Activated naive CD8-positive, alpha-beta T cell treated with anti-CD3 and anti-CD28 coated beads for 36 hours (primary cell): ENCODE results near the gene CIAO3. TPM values are rescaled to one million over a fixed set of nuclear protein-coding genes. Genes with fewer than 3 reads are reported as not detected.
"Not testable (repeated sequence)": the region's sequence is repeated elsewhere in the genome, so short reads cannot be mapped to it uniquely, and the experiment has no call there.

Experiments used
- DNase-seq: peaks from one replicate; pipeline ENCODE4 v3.0.0; 2021
- H3K27ac Mint-ChIP-seq: one replicate; pipeline ENCODE4 v1.8.0; 2022; ENCODE audit warnings: mild to moderate bottlenecking, moderate library complexity, mixed read lengths
- H3K27me3 Mint-ChIP-seq: one replicate; pipeline ENCODE4 v1.8.0; 2022; ENCODE audit warnings: mild to moderate bottlenecking, mixed read lengths
- H3K36me3 Mint-ChIP-seq: one replicate; pipeline ENCODE4 v1.8.0; 2021; ENCODE audit warnings: mild to moderate bottlenecking, mixed read lengths
- H3K4me1 Mint-ChIP-seq: one replicate; pipeline ENCODE4 v1.8.0; 2021; ENCODE audit warnings: mixed read lengths
- H3K4me3 Mint-ChIP-seq: one replicate; pipeline ENCODE4 v1.8.0; 2022; ENCODE audit warnings: mild to moderate bottlenecking, moderate library complexity, mixed read lengths
- H3K9me3 Mint-ChIP-seq: one replicate; pipeline ENCODE4 v1.8.0; 2022; ENCODE audit warnings: mixed read lengths
- total RNA-seq, 2 experiments: library from RNA; stranded (reverse); gene quantifications; one replicate each; pipeline ENCODE4 v1.2.3, GENCODE V29; 2021

The CIAO3 gene
- total RNA-seq, 2 experiments from 2014 or later, result 18.3 to 19.8 TPM

GRCh38 chr16:780296-780695 is 39.5 kb upstream of the CIAO3 start:
- H3K9me3 Mint-ChIP-seq, result no peaks in the 10 kb centered on the region
- no peak overlapping the region for H3K27ac Mint-ChIP-seq
- peaks cover 17% of the 10 kb centered on the region for H3K27me3 Mint-ChIP-seq
- H3K4me3 Mint-ChIP-seq, result no peak overlapping the region
- peaks cover 2% of the 10 kb centered on the region for H3K4me1 Mint-ChIP-seq
- H3K36me3 Mint-ChIP-seq, result no peaks in the 10 kb centered on the region
- no peak for DNase-seq

GRCh38 chr16:779561-779960 is 38.8 kb upstream of the CIAO3 start:
- no peaks in the 10 kb centered on the region for H3K36me3 Mint-ChIP-seq
- H3K4me3 Mint-ChIP-seq, result no peak overlapping the region
- DNase-seq, result no peak
- H3K9me3 Mint-ChIP-seq, result no peaks in the 10 kb centered on the region
- peaks cover 17% of the 10 kb centered on the region for H3K27me3 Mint-ChIP-seq
- no peak overlapping the region for H3K27ac Mint-ChIP-seq
- no peaks in the 10 kb centered on the region for H3K4me1 Mint-ChIP-seq

GRCh38 chr16:778909-779527 is 38.2 kb upstream of the CIAO3 start:
- no peak overlapping the region for H3K27ac Mint-ChIP-seq
- no peaks in the 10 kb centered on the region for H3K9me3 Mint-ChIP-seq
- no peaks in the 10 kb centered on the region for H3K36me3 Mint-ChIP-seq
- no peaks in the 10 kb centered on the region for H3K4me1 Mint-ChIP-seq
- DNase-seq, result no peak
- H3K27me3 Mint-ChIP-seq, result peaks cover 17% of the 10 kb centered on the region
- H3K4me3 Mint-ChIP-seq, result no peak overlapping the region

GRCh38 chr16:778447-778846 is 37.6 kb upstream of the CIAO3 start:
- H3K4me1 Mint-ChIP-seq, result no peaks in the 10 kb centered on the region
- no peak overlapping the region for H3K27ac Mint-ChIP-seq
- peaks cover 17% of the 10 kb centered on the region for H3K27me3 Mint-ChIP-seq
- no peak for DNase-seq
- no peaks in the 10 kb centered on the region for H3K9me3 Mint-ChIP-seq
- no peak overlapping the region for H3K4me3 Mint-ChIP-seq
- no peaks in the 10 kb centered on the region for H3K36me3 Mint-ChIP-seq

GRCh38 chr16:777826-778225 is 37.0 kb upstream of the CIAO3 start:
- H3K27ac Mint-ChIP-seq, result no peak overlapping the region

GRCh38 chr16:776824-777223 is 36.0 kb upstream of the CIAO3 start:
- Mint-ChIP-seq H3K27ac (no peak overlapping the region), H3K36me3 (no peaks in the 10 kb centered on the region), H3K27me3 (peaks cover 17% of the 10 kb centered on the region), H3K4me3 (no peak overlapping the region), H3K9me3 (no peaks in the 10 kb centered on the region), H3K4me1 (no peaks in the 10 kb centered on the region)
- DNase-seq, result no peak

More at GRCh38 chr16:777826-778225, 37.0 kb upstream of the CIAO3 start:
- Mint-ChIP-seq H3K9me3 (no peaks in the 10 kb centered on the region), H3K36me3 (no peaks in the 10 kb centered on the region), H3K4me1 (no peaks in the 10 kb centered on the region), H3K4me3 (no peak overlapping the region), H3K27me3 (peaks cover 17% of the 10 kb centered on the region)
- no peak for DNase-seq

- H3K27me3 Mint-ChIP-seq, result peaks cover 17% of the 10 kb centered on the region
- H3K9me3 Mint-ChIP-seq, H3K4me3 Mint-ChIP-seq, H3K4me1 Mint-ChIP-seq, DNase-seq, H3K36me3 Mint-ChIP-seq, H3K27ac Mint-ChIP-seq: not testable (repeated sequence)
These were observed 35.5 kb upstream of the CIAO3 start for GRCh38 chr16:776298-776697.

GRCh38 chr16:775236-775796 is 34.5 kb upstream of the CIAO3 start:
- H3K4me1 Mint-ChIP-seq, result no peaks in the 10 kb centered on the region
- no peak overlapping the region for H3K4me3 Mint-ChIP-seq
- no peak for DNase-seq
- H3K9me3 Mint-ChIP-seq, result no peaks in the 10 kb centered on the region
- H3K27ac Mint-ChIP-seq, result no peak overlapping the region
- H3K36me3 Mint-ChIP-seq, result no peaks in the 10 kb centered on the region
- peaks cover 14% of the 10 kb centered on the region for H3K27me3 Mint-ChIP-seq

GRCh38 chr16:774086-775001 is 33.5 kb upstream of the CIAO3 start:
- Mint-ChIP-seq H3K4me1 (no peaks in the 10 kb centered on the region), H3K27me3 (peaks cover 14% of the 10 kb centered on the region), H3K9me3 (no peaks in the 10 kb centered on the region), H3K27ac (no peak overlapping the region), H3K36me3 (no peaks in the 10 kb centered on the region), H3K4me3 (no peak overlapping the region)
- no peak for DNase-seq

- Mint-ChIP-seq H3K27me3 (peaks cover 12% of the 10 kb centered on the region), H3K27ac (no peak overlapping the region), H3K4me3 (no peak overlapping the region), H3K9me3 (no peaks in the 10 kb centered on the region), H3K36me3 (no peaks in the 10 kb centered on the region), H3K4me1 (no peaks in the 10 kb centered on the region)
- DNase-seq, result no peak
These were observed 32.2 kb upstream of the CIAO3 start for GRCh38 chr16:772959-773358.

- Mint-ChIP-seq H3K27me3 (no peaks in the 10 kb centered on the region), H3K4me3 (no peak overlapping the region), H3K4me1 (no peaks in the 10 kb centered on the region), H3K36me3 (no peaks in the 10 kb centered on the region), H3K27ac (no peak overlapping the region), H3K9me3 (no peaks in the 10 kb centered on the region)
- no peak for DNase-seq
These were observed 29.6 kb upstream of the CIAO3 start for GRCh38 chr16:770411-770810.

GRCh38 chr16:769934-770333 is 29.1 kb upstream of the CIAO3 start:
- Mint-ChIP-seq H3K27me3 (no peaks in the 10 kb centered on the region), H3K4me3 (no peak overlapping the region), H3K36me3 (no peaks in the 10 kb centered on the region), H3K27ac (no peak overlapping the region), H3K9me3 (no peaks in the 10 kb centered on the region), H3K4me1 (no peaks in the 10 kb centered on the region)
- DNase-seq, result no peak

GRCh38 chr16:769184-769784 is 28.5 kb upstream of the CIAO3 start:
- Mint-ChIP-seq H3K4me1 (no peaks in the 10 kb centered on the region), H3K27ac (no peak overlapping the region), H3K36me3 (no peaks in the 10 kb centered on the region), H3K4me3 (no peak overlapping the region), H3K27me3 (no peaks in the 10 kb centered on the region), H3K9me3 (no peaks in the 10 kb centered on the region)
- DNase-seq, result no peak

- no peak overlapping the region for H3K4me3 Mint-ChIP-seq
- H3K9me3 Mint-ChIP-seq, result no peaks in the 10 kb centered on the region
- no peaks in the 10 kb centered on the region for H3K27me3 Mint-ChIP-seq
- DNase-seq, result no peak
- no peaks in the 10 kb centered on the region for H3K36me3 Mint-ChIP-seq
- no peak overlapping the region for H3K27ac Mint-ChIP-seq
- H3K4me1 Mint-ChIP-seq, result no peaks in the 10 kb centered on the region
These were observed 27.6 kb upstream of the CIAO3 start for GRCh38 chr16:768428-768827.

GRCh38 chr16:767743-768235 is 27.0 kb upstream of the CIAO3 start:
- H3K4me1 Mint-ChIP-seq, result no peaks in the 10 kb centered on the region
- H3K9me3 Mint-ChIP-seq, result no peaks in the 10 kb centered on the region
- H3K4me3 Mint-ChIP-seq, result no peak overlapping the region
- no peaks in the 10 kb centered on the region for H3K27me3 Mint-ChIP-seq
- H3K36me3 Mint-ChIP-seq, result no peaks in the 10 kb centered on the region
- H3K27ac Mint-ChIP-seq, result no peak overlapping the region
- no peak for DNase-seq
